ENCODE measurements around the gene UBXN6.

- TF ChIP-seq CTCF (IDR thresholded peaks at IDR 0.05) (no peak), POLR2A (IDR thresholded peaks at IDR 0.05) (no peak), POLR2AphosphoS5 (IDR thresholded peaks at IDR 0.05) (no peak), EP300 (IDR thresholded peaks at IDR 0.05) (no peak)
Observed at GRCh38 chr19:4444765-4445741, 12.5 kb downstream of the UBXN6 start.
